ENCODE measurements around the gene FAM162B.

Gene FAM162B

GRCh38 chr6:116764961-116765841 lies at the start of gene FAM162B:
FAM162B (minus strand) TSS chr6:116765719; CDS start chr6:116765576, 143 bp downstream.
- TF ChIP-seq REST (IDR thresholded peaks at IDR 0.05; ENCODE audit: low read depth): no peak
- no peak for TF ChIP-seq TEAD4 (IDR thresholded peaks at IDR 0.05)
- no peak for TF ChIP-seq TAF1 (IDR thresholded peaks at IDR 0.05; ENCODE audit: low read depth)
- no peak for TF ChIP-seq MAX (IDR thresholded peaks at IDR 0.05)
- no peak for TF ChIP-seq ZBTB7A (IDR thresholded peaks at IDR 0.05; ENCODE audit: low read depth)
- no peak for TF ChIP-seq EP300 (IDR thresholded peaks at IDR 0.05; ENCODE audit: borderline replicate concordance)
- no peak for TF ChIP-seq RAD21 (IDR thresholded peaks at IDR 0.05; ENCODE audit: low read depth)
- no peak for TF ChIP-seq EGR1 (IDR thresholded peaks at IDR 0.05)
- no peak for TF ChIP-seq NFIC (IDR thresholded peaks at IDR 0.05)
- TF ChIP-seq TCF12 (IDR thresholded peaks at IDR 0.05; ENCODE audit: low read depth): no peak

DNA sequence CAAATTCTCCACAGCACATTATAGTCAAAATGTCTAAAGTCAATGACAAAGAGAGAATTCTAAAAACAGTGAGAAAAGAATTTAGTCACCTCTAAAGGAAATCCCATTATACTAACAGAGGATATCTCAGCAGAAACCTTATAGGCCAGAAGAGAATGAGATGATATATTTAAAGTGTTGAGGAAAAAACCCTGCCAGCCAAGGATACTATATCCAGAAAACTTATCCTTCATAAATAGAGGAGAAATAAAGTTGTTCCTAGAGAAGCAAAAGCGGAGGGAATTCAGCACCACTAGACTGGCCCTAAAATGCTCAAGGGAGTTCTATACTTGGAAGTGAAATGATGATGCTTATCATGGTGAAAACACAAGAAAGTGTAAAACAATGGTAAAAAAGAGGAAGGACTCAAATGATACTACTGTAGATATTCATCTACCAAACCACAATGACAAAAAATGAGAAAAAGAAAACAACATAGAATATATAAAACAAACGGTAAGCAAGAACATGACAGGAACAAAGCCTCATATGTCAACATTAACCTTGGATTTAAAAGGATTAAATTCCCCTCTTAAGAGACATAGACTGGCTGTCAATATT lies 46.6 kb upstream of the FAM162B start:
- no peak for TF ChIP-seq YY1 (IDR thresholded peaks at IDR 0.05; ENCODE audit: low read depth)
- TF ChIP-seq MAX (IDR thresholded peaks at IDR 0.05): no peak
- no peak for TF ChIP-seq CREB1 (IDR thresholded peaks at IDR 0.05; ENCODE audit: low read depth)
- TF ChIP-seq FOXM1 (IDR thresholded peaks at IDR 0.05; ENCODE audit: borderline replicate concordance, low read depth): no peak
- no peak for TF ChIP-seq USF1 (IDR thresholded peaks at IDR 0.05)
- no peak for TF ChIP-seq TCF12 (IDR thresholded peaks at IDR 0.05; ENCODE audit: low read depth)
- TF ChIP-seq RAD21 (IDR thresholded peaks at IDR 0.05; ENCODE audit: low read depth): no peak
- no peak for TF ChIP-seq EP300 (IDR thresholded peaks at IDR 0.05; ENCODE audit: borderline replicate concordance)
- TF ChIP-seq NFIC (IDR thresholded peaks at IDR 0.05): no peak
- TF ChIP-seq TEAD4 (IDR thresholded peaks at IDR 0.05): no peak
- no peak for TF ChIP-seq ZBTB7A (IDR thresholded peaks at IDR 0.05; ENCODE audit: low read depth)

- no peak for TF ChIP-seq MAX (IDR thresholded peaks at IDR 0.05)
- no peak for TF ChIP-seq CREB1 (IDR thresholded peaks at IDR 0.05; ENCODE audit: low read depth)
- no peak for TF ChIP-seq YY1 (IDR thresholded peaks at IDR 0.05; ENCODE audit: low read depth)
- no peak for TF ChIP-seq USF1 (IDR thresholded peaks at IDR 0.05)
- no peak for TF ChIP-seq CEBPB (IDR thresholded peaks at IDR 0.05)
- TF ChIP-seq NFIC (IDR thresholded peaks at IDR 0.05): no peak
- no peak for TF ChIP-seq REST (IDR thresholded peaks at IDR 0.05; ENCODE audit: low read depth)
- TF ChIP-seq FOXM1 (IDR thresholded peaks at IDR 0.05; ENCODE audit: borderline replicate concordance, low read depth): no peak
- TF ChIP-seq TEAD4 (IDR thresholded peaks at IDR 0.05): no peak
- no peak for TF ChIP-seq TAF1 (IDR thresholded peaks at IDR 0.05; ENCODE audit: low read depth)
- TF ChIP-seq EGR1 (IDR thresholded peaks at IDR 0.05): no peak
These were observed 36.5 kb upstream of the FAM162B start for GRCh38 chr6:116801971-116802370.

DNA sequence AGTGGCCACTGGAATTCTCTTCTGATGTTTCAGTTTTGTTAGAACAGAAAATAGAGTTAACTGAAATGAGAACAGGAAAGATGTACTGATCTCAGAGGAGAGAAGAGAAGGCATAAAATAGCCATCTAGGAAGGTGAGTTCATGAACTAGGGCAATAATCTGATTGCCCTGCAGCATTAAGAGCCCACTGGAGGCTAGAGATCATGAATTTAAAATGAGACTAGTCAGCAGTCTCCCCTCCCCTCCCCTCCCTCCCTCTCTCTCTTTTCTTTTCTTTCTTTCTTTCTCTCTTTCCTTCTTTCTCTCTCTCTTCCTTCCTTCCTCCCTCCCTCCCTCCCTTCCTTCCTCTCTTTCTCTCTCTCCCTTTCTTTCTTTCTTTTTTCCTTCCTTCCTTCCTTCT lies 34.4 kb upstream of the FAM162B start:
- TF ChIP-seq ZBTB7A (IDR thresholded peaks at IDR 0.05; ENCODE audit: low read depth) (no peak), TEAD4 (IDR thresholded peaks at IDR 0.05) (no peak), CEBPB (IDR thresholded peaks at IDR 0.05) (no peak)

- TF ChIP-seq CREB1 (IDR thresholded peaks at IDR 0.05; ENCODE audit: low read depth) (no peak), TEAD4 (IDR thresholded peaks at IDR 0.05) (no peak), RAD21 (IDR thresholded peaks at IDR 0.05; ENCODE audit: low read depth) (no peak), REST (IDR thresholded peaks at IDR 0.05; ENCODE audit: low read depth) (no peak), TCF12 (IDR thresholded peaks at IDR 0.05; ENCODE audit: low read depth) (no peak), FOXM1 (IDR thresholded peaks at IDR 0.05; ENCODE audit: borderline replicate concordance, low read depth) (no peak), USF1 (IDR thresholded peaks at IDR 0.05) (no peak), TAF1 (IDR thresholded peaks at IDR 0.05; ENCODE audit: low read depth) (no peak), CEBPB (IDR thresholded peaks at IDR 0.05) (no peak), YY1 (IDR thresholded peaks at IDR 0.05; ENCODE audit: low read depth) (no peak), EGR1 (IDR thresholded peaks at IDR 0.05) (no peak), MAX (IDR thresholded peaks at IDR 0.05) (no peak), ZBTB7A (IDR thresholded peaks at IDR 0.05; ENCODE audit: low read depth) (no peak)
These were observed 32.1 kb upstream of the FAM162B start for GRCh38 chr6:116797585-116797984.

All from Ishikawa (cell line).